GM06990 (cell line): ENCODE measurements around the gene DOK6.

ENCODE experiments used
- DNase-seq: peaks from one replicate; pipeline ENCODE4 v3.0.0-alpha.2; 2011; ENCODE audit not compliant: insufficient read length; ENCODE audit errors: extremely low read depth
- H3K27me3 ChIP-seq: replicated peaks from 2 replicates; pipeline ENCODE4 v1.6.0; 2011; ENCODE audit warnings: low read length; ENCODE audit not compliant: control insufficient read depth, insufficient read depth
- H3K36me3 ChIP-seq: 2 replicates; pipeline ENCODE4 v1.5.1; 2011; ENCODE audit warnings: low read length; ENCODE audit not compliant: control insufficient read depth, insufficient read depth
- H3K4me3 ChIP-seq: replicated peaks from 2 replicates; pipeline ENCODE4 v1.5.1; 2011; ENCODE audit warnings: low read depth, mild to moderate bottlenecking, control low read depth, low read length
- CTCF ChIP-seq: IDR thresholded peaks from 2 replicates; pipeline ENCODE4 v1.5.1; 2011; ENCODE audit warnings: low read length, control low read depth, mild to moderate bottlenecking, inconsistent platforms; ENCODE audit not compliant: insufficient read depth, poor library complexity, severe bottlenecking

DOK6 gene

GRCh38 chr18:69770238-69770637, 369.6 kb downstream of the DOK6 start:
- Histone ChIP-seq H3K27me3 (no peaks in the 10 kb centered on the region), H3K36me3 (no peaks in the 10 kb centered on the region), H3K4me3 (no peak overlapping the region)
- TF ChIP-seq CTCF = no peak
- DNase-seq = no peak

GRCh38 chr18:69774831-69775230, 374.1 kb downstream of the DOK6 start:
- Histone ChIP-seq H3K36me3 (no peaks in the 10 kb centered on the region), H3K4me3 (no peak overlapping the region), H3K27me3 (no peaks in the 10 kb centered on the region)
- no peak for DNase-seq
- TF ChIP-seq CTCF = no peak

DNA sequence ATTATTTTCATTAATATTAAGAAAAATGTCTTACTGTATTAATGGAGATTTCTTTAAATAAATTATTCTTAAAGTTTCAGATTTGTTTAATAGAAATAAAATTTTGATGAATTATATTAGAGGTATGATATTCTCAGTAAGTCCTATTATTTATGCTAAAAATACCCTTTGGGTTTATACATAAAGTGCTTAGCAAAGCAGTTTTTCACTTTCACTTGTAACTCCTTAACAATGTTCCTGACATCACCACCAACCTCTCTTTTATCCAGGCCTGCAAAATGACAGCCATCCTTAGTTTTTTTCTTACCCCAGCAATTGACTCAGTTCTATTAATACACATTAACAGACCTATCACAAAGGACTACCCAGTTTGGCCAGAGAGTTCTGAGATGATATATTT, 376.6 kb downstream of the DOK6 start:
- Histone ChIP-seq H3K4me3 (no peak overlapping the region), H3K36me3 (no peaks in the 10 kb centered on the region), H3K27me3 (no peaks in the 10 kb centered on the region)
- no peak for TF ChIP-seq CTCF
- DNase-seq = no peak

- Histone ChIP-seq H3K36me3 (no peaks in the 10 kb centered on the region), H3K27me3 (no peaks in the 10 kb centered on the region), H3K4me3 (no peak overlapping the region)
- TF ChIP-seq CTCF = no peak
- DNase-seq = no peak
Observed at GRCh38 chr18:69778680-69779079, 378.0 kb downstream of the DOK6 start.

GRCh38 chr18:69780851-69781250, 380.2 kb downstream of the DOK6 start:
- Histone ChIP-seq H3K27me3 (no peaks in the 10 kb centered on the region), H3K4me3 (no peak overlapping the region), H3K36me3 (no peaks in the 10 kb centered on the region)
- TF ChIP-seq CTCF = no peak
- DNase-seq = no peak

DNA sequence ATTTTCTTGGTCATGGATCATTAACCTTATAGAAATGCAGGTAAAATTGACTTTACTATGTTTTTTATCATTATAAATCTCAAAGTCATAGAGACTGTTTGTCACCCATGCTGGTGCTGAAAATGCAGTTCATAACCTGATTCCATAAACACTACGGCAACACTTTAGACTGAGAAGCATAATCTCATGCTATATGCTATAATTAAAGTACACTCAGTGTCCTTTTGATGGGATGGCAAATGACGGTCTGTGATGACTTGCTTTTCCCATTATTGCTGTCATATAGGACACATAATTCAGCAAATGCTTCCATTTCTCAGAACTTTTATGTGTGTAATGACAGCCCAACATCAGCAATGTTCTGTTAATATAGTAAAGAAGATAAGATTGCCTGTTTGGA, 384.1 kb downstream of the DOK6 start:
- DNase-seq = no peak
- Histone ChIP-seq H3K4me3 (no peak overlapping the region), H3K36me3 (no peaks in the 10 kb centered on the region), H3K27me3 (no peaks in the 10 kb centered on the region)
- TF ChIP-seq CTCF = no peak
